GM18498 (cell line): ENCODE measurements around the gene MBD3L1.

ENCODE experiments used
- ATAC-seq: cut with Tn5 transposase; IDR thresholded peaks from one replicate; pipeline ENCODE4 v1.9.1; 2021; ENCODE audit warnings: mild to moderate bottlenecking, moderate library complexity; ENCODE audit not compliant: unreplicated experiment

Gene MBD3L1

DNA sequence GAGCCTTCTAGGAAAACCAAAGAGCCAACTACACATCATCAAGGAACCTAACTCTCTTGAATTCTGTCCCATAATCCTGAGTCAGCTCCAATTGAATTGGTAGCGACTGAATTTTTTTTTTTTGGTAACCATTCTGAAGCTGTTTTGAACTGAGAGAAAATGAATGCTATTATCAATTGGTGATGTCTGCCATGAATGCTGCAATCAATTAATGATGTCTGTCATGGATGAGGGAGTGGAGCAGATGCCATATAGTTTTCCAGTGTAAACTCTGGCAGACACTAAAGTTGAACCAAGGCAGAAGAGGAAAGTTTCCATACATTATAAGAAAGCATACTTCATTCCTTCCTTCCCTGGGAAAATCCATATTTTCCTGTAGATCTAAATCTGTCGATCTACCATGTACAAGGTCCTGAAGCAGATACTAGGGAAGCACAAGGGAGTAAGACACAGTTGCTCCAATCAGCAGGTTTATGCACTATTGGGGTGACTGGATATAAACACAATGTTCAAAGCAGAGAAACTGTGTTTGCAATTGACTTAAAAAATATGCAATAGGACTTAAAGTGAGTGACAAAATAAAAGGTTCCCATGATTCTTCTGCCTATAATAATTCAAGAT, 48.8 kb downstream of the MBD3L1 start:
- no peak for ATAC-seq

- no peak for ATAC-seq
Observed at GRCh38 chr19:8881512-8881911, 49.3 kb downstream of the MBD3L1 start.

DNA sequence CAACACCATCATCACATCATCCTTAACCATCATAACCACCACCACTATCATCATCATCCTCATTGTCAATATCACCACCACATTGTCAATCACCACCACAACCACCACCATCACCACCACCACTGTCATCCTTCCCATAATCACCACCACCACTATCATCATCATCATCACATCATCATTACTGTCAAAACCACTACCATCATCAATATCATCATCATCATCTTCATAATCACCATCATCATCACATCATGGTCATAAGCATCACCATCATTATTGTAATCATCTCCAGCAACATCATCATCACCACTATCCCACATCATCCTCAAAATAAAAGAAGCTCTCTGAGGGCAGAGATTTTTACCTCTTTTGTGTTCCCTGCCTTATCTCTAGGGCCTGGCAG, 52.2 kb downstream of the MBD3L1 start:
- no peak for ATAC-seq

DNA sequence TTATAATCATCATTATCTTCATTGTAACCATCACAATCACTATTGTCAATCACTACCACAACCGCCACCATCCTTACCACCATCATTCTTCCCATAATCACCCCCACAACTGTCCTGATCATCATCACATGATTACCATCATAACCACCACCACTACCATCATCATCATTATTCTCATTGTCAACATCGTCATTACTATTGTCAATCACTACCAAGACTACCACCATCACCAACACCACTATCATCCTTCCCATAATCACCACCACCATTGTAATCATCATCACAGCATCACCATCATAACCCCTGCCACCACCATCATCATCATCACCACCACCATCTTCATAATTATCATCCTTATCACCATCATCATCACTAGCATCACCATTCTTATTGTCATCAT, 55.2 kb downstream of the MBD3L1 start:
- no peak for ATAC-seq

DNA sequence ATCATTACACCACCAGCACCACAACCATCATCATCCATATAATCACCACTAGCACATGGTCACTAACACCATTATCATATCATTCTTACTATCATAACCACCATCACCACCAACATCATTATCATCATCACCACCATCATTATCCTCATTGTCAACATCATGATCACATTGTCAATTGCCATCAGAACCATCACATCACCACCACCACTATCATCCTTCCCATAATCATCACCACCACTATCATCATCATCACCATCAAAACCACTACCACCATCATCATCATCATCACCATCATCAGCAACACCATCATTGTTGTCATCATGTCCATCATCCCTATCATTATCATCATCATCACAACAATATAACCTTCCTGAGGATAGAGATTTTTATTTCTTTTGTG, 58.1 kb downstream of the MBD3L1 start:
- no peak for ATAC-seq
